ENCODE data around the gene TSPAN18.

TSPAN18 gene

DNA sequence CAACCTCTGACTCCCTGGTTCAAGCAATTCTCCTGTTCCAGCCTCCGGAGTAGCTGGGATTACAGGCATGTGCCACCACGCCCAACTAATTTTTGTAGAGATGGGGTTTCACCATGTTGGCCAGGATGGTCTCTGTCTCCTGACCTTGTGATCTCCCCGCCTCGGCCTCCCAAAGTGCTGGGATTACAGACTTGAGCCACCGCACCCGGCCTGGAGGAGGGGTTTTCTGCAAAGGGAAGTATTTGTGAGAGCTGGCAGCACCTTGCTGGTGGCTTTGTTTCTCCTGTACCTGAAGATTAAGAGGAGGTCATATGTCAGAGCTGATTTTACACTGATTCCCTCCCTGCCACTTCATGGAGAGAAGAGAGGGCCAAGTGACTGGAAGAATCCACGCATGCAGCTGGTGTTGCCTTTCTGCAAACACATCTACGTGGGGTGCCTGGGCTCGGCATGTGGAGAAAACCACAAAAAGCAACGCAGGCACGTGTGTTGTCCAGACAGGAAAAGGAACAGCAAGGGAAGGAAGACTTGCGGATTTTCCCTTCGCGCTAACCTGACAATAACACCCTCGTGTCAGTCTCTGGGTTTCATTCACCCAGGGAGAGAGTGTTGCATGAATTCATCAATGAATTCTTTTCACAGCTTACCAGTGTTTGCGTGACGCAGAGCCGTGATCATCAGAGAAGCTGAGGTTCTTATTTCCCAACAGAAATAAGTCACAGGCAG lies 61.9 kb downstream of the TSPAN18 start:
- no peak for TF ChIP-seq CTCF (IDR thresholded peaks at IDR 0.05; ENCODE audit: low read depth, low read length)
- DNase-seq (ENCODE audit: low read depth, low spot score), result peak; percentile 32
- H3K4me3 ChIP-seq (ENCODE audit: low read depth, low read length), result no peak overlapping the region
- in situ Hi-C loops (cut with HindIII; ENCODE audit: low sequenced_read_pairs), result no loop called here

DNA sequence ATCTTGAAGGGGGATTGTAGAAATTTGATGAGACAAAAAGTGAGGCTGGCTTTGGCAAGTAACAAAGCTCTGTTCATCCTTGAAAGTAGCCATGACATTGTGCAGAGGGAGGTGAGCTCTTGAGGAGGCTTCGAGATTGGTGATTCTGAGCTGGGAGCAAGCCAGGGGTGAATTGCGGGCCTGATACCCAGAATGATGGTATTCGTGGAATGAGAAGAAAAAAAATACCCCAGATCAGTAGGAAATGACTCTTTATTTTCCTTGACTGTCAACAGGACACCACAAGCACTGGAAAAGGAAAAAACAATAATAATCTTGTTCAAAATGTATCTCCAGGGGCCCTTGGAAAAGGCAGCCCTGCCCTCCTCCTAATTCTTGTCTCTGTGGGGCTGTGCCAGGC lies 62.7 kb downstream of the TSPAN18 start:
- in situ Hi-C loops (cut with HindIII; ENCODE audit: low sequenced_read_pairs), result no loop called here

GRCh38 chr11:44790211-44790610 lies 63.4 kb downstream of the TSPAN18 start:
- TF ChIP-seq CTCF (IDR thresholded peaks at IDR 0.05; ENCODE audit: low read depth, low read length), result no peak
- DNase-seq (ENCODE audit: low read depth, low spot score), result no peak

More for the DNA sequence above, 62.7 kb downstream of the TSPAN18 start:
- no peak overlapping the region for H3K4me3 ChIP-seq (ENCODE audit: low read depth, low read length)
- no peak for TF ChIP-seq CTCF (IDR thresholded peaks at IDR 0.05; ENCODE audit: low read depth, low read length)
- DNase-seq (ENCODE audit: low read depth, low spot score), result no peak

GRCh38 chr11:44791316-44791925 lies 64.7 kb downstream of the TSPAN18 start:
- no peak for DNase-seq (ENCODE audit: low read depth, low spot score)
- no peak overlapping the region for H3K4me3 ChIP-seq (ENCODE audit: low read depth, low read length)
- in situ Hi-C loops (cut with HindIII; ENCODE audit: low sequenced_read_pairs), result no loop called here
- no peak for TF ChIP-seq CTCF (IDR thresholded peaks at IDR 0.05; ENCODE audit: low read depth, low read length)

More at GRCh38 chr11:44790211-44790610, 63.4 kb downstream of the TSPAN18 start:
- in situ Hi-C loops (cut with HindIII; ENCODE audit: low sequenced_read_pairs), result no loop called here
- no peak overlapping the region for H3K4me3 ChIP-seq (ENCODE audit: low read depth, low read length)

DNA sequence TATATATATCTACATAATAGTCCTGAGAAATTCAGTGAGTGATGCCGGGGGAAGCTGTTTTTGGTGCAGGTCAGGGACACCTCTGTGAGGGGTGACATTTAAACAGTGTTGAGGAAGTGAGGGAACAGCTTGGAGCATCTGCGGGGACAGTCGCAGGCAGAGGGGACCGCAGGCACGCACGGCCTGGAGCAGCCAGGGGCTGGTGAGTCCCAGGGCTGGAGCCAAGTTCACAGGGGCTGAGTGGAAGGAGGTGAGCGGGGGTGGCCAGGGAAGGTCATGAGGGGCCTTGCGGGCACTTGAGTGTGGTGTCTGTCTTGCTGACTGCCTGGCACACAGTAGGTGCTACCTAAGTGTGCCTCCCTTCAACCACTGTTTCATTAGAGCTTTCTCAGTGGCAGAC lies 65.4 kb downstream of the TSPAN18 start:
- in situ Hi-C loops (cut with HindIII; ENCODE audit: low sequenced_read_pairs), result no loop called here
- TF ChIP-seq CTCF (IDR thresholded peaks at IDR 0.05; ENCODE audit: low read depth, low read length), result no peak
- no peak for DNase-seq (ENCODE audit: low read depth, low spot score)

GRCh38 chr11:44793350-44794090 lies 66.8 kb downstream of the TSPAN18 start:
- in situ Hi-C loops (cut with HindIII; ENCODE audit: low sequenced_read_pairs), result no loop called here
- no peak overlapping the region for H3K4me3 ChIP-seq (ENCODE audit: low read depth, low read length)
- DNase-seq (ENCODE audit: low read depth, low spot score), result peak; percentile 6
- TF ChIP-seq CTCF (IDR thresholded peaks at IDR 0.05; ENCODE audit: low read depth, low read length), result no peak

More for the DNA sequence above, 65.4 kb downstream of the TSPAN18 start:
- H3K4me3 ChIP-seq (ENCODE audit: low read depth, low read length), result no peak overlapping the region
